NCI-H146 treated with DMSO at 0.1 percent for 48 hours (cell line): ENCODE measurements around the gene CIB4.

ENCODE experiments used
- DNase-seq: peaks from one replicate; lab custom pipeline; 2025; ENCODE audit not compliant: unreplicated experiment; lab: John Stamatoyannopoulos, UW

The CIB4 gene

DNA sequence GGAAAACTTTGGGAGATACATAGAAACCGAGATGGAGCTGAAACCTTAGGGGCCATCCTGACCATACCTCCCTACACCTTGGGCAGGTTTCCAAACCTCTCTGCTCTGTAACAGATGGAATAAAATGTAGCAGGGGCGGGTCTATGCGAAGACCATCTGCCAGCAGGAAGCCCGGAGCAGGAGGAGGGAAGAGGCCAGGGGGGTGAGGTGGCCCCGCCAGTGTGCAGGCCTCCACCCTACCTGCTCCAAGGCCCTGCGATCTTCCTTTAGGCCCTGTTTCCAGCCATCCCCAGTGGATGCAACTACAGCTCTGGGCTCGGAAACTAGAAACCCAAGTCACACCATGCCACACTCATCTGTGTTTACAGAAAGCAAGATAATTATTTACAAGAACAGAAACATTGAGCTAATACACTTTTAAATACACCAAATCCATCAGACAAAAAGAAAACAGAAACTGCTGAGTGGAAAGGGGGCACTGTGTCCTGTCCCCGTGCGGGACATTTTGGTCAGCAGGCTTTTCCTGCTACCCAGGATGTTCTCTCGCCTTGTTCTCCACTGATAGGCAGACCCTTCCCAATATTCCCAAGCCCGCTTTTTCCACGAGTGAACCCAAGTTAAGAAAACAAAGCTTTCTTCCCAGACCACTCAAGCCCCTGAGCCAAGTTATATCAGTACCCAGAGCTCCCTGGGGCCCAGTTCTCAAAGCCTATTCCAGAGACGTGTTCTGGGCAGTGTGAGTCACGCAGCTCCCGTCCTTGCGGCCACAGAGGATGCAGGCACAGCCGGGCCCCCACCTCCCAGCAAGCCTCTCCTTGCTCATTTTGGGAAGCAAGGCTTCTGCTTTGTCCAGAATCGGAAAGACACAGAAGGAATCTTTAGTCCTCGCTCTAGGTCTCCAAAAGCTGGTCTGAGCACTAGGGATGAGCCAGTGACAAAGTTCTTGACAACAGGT, 17.3 kb downstream of the CIB4 start:
- DNase-seq, result no peak

DNA sequence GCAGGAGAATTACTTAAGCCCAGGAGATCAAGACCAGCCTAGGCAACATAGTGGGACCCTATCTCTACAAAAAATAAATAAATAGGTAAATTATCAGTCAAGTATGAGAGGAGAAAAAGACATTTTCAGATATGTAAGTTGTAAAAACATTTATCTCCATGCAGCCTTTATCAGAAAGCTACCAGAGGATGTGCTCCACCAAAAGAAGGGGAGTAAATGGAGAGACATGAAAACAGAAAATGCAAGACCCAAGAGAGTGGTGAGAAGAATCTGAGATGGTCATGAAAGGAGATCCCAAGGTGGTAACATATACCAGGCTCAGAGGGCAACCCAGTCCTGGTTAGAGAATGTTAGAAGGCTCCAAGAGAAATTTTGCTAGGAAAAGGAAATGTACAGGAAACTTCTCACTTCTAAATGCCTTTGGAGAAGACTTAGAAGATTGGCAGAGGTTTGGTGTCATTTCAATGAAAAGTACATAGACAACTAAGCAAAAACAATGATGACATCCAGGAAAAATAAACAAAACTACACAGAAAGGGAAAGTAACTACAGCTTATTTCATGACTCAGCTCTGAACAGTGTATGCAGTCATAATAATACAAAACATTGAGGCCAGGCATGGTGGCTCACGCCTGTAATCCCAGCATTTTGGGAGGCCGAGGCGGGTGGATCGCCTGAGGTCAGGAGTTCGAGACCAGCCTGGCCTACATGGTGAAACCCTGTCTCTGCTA, 19.5 kb downstream of the CIB4 start:
- DNase-seq, result no peak

DNA sequence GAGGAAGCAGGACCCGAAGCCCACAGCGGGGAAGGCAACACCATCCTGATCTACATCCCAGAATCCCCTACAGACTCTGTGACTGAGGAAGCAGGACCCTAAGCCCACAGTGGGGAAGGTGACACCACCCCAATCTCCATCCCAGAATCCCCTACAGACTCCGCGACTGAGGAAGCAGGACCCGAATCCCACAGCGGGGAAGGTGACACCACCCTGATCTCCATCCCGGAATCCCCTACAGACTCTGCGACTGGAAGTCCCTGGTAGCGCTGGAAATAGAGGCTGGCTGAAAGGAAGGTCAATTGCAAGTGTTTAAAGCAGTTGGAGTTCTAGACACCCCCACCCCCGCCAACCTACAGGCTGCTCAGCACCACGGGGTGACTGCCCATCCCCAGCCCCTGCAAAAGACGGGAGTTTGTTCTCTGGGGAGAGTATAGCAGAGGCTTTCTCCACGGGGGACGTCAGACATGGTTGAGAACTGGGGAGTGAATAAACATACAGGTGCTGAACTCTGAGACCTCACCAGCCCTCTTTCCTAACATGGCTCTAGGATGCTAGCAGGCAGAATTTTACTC, 21.0 kb downstream of the CIB4 start:
- DNase-seq, result no peak

DNA sequence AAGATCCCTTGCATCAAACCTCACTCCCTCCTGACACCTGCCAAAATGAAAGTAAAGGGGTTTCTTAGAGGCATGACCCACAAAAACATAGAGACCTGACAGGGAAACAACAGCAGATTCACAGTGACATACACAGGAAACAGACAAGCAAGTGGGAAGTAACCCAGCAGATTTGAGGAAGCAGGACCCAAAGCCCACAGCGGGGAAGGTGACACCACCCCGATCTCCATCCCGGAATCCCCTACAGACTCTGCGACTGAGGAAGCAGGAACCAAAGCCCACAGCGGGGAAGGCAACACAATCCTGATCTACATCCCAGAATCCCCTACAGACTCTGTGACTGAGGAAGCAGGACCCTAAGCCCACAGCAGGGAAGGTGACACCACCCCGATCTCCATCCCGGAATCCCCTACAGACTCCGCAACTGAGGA, 21.6 kb downstream of the CIB4 start:
- DNase-seq, result no peak

DNA sequence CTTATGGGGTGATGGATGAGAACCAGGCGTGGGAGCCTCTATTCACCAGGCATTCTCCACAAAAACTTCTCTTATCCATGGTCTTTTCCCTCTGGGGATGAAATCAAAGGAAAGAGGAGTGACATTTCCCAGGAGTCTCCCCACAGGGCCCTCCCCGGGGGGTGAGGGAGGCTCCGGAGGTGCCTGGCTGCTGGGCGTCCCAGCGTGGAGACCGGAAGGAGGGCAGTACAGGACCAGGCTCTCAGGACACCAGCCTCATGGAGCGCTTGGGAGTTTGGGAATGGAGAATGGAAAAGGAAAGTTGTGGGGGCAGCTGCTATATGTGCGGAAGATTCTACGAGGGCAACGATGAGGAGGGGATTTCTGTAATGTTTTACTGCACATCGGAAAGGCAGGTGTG, 22.1 kb downstream of the CIB4 start:
- DNase-seq, result no peak

DNA sequence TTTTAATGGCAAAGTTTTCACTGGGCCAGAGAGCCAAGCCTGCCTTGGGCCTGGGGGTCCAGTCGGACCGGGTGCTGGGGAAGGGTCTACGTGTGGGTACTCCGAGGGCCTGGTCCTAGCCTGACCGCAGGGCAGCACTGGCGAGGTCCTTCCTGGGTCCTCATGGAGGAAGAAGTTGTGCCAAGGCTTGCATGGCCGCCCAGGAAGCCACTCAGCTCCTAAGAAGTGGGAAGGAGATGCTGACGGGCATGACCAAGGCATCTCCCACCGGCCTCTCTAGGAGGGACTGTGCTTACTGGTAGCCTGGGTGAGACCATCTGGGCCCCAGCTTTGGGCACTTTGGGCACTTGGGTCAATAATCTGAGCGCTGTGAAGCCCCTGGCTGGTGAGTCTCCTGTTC, 22.6 kb downstream of the CIB4 start:
- DNase-seq, result no peak

DNA sequence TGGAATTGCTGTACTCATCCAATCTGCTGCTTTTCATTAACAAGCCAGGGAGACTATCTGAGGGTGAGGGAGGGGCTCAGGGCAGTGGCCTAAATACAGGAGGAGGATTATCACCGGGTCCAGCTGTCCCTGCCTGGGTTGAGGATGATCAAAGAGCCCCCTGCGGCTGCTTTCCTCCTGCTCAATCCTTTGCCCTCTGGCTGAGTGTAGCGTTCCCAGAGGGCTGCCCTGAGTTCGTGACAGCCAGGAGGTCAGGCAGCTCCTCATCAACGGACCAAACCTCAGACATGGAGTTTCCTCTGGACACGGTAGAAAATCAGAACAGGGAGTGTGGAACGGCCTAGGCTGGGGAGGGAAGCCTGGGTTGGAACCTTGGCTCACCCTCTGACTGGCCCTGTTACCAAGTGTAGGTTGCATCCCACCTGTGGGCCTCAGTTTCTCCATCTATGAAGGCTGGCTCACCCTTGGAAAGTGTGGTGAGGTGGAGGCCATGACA, 23.5 kb downstream of the CIB4 start:
- no peak for DNase-seq

DNA sequence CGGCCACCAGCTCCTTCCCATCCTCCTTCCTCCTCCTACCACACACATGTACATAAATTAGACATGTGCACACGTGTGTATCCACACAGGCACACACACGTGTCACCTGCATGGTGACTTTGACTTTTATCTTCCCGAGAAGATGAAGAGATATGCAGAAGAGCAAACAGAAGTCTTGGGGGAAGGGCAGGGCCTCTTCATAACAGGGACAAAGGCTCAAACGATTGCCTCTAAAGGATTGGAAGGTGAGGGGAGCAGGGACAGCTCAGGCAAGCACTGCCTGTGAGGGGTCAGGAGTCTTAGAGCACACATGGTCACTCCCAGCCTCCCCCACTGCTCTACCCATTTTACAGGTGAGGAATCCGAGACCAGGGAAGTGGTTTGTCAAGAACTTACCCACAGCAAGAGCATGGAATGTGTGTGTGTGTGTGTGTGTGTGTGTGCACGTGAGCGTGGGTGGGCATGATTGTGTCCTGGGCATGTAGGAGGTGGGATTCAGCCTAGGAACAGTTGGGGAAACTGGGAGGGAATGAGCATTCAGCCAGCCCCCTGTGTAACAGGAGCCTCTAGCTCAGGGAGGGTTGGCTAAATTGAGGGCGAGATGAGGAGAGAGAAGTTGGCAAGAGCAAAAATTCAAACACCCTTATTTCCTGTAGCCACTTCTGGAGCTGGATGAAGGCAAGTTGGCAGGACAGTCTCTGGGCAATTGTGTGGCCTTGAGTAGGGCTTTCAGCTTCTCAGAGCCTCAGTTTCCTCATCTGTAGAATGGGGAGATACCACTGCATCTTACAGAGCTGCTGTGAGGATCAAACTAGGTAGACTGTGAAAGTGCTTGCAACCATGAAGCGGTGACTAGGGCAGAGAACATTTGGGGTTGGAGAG, 24.2 kb downstream of the CIB4 start:
- DNase-seq, result no peak

DNA sequence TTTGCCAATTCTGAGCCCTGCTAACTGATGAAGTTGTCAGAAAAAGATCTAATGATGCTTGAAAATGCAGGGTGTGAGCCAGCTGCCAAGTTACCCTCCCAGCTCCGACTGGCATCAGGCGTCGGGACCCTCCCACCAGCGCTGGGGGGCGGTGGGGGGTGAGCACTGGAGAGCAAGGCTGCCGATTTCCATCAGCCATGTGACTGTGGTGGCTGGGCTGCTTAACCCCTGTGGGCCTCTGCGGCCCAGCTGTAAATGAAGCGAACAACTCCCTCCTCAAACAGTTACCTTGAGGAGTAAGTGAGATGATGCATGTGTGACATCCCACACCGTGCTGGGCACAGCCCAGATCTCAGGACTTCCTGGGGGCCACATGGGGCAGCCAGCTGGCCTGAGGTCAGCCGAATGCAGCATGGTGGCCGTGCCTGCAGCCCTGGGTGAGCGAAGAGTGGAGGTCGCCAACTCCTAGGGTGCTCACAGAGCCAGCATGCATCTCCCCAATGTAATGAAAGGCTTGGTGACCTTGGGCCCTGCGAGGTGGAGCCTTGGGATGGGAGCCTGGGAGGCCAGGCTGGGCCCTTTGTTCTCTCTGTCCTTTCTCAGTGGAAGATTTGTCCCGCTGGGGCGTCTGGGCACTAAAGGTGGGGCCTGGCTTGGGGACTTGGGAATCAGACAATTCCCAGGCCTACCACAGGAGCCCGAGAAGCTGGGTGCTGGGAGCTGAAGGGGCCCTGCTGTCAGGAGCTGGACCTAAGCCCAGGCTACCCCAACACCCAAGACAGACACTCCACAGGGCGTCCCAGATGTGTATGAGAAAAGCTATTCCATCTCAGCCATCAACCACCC, 25.1 kb downstream of the CIB4 start:
- DNase-seq, result no peak

DNA sequence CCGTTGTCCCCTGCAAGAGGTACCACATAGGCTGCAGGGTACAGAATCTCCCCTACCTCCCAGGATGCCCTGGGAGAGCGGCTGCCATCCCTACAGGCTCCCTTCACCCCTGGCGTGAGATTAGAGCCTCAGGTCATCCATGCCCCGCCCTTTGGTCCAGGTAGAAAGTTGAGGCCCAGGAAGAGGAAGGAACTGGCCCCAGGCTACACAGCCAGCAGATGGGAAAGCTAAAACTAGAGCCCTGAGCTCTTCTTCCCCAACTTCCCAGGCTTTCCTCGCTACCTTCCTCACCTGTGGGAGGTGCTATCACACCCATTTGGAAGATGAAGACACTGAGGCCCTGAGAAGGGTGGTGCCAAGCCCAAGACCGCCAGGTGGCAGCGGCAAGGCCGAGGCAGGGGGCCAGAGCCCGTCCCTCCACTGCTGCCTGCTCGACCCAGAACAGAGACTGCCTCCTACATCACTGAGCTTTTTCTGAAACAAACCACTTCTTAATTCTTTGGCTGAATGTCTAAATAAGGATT, 25.8 kb downstream of the CIB4 start:
- DNase-seq, result no peak

DNA sequence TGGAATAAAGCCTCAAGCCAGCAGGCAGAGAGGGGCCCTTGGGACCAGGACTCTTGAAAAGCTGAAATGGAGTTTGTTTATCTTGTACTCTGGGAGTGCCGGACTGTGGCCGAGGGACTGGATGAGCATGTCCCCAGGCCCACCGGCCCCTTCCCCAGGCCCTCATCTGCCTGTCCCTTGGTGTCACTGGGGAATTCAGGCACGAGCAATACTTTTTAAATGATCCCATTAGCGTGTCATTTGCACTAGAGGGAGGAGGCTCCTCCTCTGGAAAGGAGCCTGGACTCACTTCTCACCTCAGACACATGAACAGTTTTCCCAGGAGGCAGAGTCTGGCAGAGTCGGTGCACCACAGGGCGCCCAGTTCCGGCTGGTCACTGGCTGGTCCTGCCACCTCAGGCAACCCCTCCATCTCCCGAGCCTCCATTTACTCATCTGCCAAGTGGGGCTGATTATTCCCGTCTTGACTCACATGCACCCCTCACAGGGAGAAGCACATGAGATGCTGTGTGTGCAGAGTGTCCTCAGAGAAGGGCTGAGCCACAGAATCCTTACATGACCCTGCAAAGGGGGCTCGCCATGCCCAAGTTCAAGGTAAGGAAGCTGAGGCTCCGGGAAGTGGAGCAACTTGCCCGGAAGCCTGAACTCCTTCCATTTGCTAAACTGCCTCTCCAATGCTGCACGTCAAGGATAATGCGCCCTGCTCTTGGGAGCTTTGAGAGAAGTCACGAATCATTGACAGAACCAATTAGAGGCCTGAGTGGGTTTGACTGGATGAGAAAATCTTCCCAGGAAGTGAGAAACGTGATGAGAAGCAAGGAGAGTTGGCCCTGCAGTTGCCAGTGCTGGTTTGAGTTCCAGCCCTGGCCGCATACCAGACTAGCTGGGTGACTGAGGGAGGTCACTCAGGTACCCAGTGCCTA, 26.7 kb downstream of the CIB4 start:
- DNase-seq, result no peak

DNA sequence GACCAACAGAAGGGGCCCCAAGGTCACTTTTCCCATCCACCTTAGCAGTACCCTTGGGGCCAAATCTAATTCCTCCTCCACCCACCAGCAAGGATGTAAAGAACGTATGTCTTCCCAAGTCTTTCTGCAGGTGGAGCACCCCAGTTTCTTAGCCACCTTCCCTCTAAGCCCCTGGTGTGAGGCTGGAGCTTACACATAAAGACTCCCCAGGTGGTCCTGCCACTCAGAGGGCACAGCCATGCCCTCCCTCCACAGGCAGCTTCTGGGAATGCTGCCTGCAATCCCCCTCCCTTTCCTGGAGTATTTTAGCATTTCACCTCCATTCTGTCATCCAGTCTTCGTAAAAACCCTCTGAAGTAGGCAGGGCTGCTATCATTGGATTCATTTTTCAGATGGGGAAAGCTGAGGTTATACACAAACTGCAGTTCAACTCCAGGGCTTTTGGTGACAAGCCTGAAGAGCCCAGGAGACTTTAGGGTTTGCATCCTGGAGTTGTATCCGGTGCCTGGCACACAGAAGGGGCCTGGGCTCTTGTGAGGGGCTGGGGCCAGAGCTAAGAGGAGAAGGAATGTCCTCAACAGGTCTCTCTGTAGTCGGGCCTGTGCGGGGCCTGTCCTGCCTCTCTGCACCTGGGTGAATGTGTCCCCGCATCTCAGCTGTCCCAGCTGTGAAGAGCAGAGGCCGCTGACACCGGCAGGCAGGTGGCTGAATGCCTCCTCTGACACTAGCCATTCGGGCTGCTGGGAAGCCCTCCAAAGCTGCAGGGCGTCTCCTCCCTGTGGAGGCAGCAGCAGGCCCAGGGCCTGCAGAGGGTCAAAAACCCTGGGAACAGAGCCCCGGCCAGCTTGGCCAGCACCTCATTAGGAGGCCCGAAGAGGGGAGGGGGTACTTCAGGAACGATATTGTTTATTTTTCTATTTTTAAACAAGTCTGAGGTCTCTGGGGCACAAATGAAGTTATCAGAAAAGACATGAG, 27.6 kb downstream of the CIB4 start:
- DNase-seq, result peak; percentile 36

DNA sequence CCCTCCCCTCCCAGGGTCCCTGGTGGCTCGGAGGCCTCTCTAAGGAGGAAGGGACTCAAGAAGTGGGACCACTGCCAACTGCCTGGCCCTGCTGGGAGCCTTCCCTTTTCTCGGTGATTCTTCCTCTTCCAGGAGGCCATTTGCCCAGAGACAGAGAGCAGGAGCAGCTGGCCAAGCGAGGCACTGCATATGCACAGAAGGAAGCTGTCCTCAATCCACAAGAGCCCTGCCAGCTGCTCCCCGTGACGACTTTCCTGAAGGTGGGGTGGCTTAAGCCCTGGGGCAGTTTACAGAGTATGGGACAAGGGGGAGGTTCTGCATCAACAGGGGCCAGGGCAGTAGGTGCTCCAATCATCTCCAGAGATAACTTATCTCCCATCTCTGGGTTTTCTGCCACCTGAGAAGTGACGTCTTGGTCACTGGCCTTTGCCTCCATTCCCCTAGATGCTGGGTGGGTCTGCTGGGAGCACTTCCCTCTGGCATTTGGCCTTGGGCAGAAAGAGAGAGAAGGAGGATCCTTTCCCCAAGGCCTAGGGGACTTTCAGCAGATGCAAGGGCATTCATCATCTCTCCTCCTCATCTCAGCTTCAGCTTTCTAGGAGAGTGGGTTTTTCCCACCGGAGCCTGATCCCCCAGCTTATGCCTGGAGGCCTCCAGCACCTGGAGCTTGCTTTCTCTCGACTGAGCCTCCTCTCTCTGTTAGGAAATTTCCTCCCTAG, 28.5 kb downstream of the CIB4 start:
- DNase-seq, result no peak

DNA sequence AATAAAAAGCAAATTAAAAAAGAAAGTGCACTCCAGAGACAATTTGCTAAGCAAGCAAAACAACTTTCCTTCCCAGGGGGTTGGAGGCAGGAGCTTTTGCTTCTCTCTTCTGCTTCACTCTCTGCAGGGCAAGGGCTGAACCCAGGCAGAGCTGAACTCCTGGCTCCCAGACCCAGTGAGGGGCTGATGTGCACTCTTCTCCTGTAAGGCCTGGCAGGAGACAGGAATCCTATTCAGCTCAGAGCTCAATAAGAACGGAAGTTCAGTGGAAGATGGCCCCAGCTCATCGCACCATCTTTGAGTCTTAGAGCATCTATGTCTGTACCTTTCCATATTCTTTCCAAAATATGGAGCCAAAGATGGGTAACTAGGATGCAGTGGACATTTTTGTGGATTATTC, 29.1 kb downstream of the CIB4 start:
- no peak for DNase-seq

DNA sequence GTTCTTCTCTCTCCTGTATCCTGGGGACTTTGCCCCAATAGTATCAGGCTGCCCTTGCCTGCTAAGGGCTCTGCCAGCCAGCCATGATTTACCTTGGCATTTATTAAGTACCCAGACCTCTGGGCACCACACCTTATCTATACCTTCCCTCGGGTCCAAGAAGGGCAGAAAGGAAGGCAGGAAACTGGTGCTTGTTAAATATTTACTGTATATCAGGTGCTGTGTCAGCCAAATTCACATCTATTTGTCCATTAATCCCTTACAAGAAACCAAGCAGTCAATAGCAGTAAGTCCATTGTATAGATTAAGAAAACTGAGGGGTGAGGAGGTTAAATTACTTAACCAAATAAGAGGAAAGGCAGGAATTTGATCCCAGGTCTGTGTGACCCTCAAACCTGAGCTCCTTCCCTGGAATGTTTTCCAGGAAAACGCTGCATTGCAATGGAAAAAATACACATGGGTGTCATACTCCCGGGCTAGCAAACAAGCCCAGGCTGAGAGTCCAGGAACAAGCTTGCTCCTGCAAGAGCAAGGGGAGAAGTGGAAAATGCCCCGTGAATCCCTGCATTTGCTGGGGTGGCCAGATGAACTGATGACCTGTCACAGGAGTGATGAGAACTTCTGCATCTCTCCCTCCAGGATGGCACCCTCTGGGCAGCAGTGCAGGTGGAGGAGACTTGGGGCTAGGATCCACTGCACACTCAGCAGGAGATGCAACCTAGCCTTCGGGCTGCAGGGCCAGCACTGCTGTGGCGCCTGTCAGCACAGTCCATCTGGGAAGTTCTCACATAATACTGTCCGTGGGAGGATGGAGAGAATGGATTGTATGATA, 30.4 kb downstream of the CIB4 start:
- no peak for DNase-seq

DNA sequence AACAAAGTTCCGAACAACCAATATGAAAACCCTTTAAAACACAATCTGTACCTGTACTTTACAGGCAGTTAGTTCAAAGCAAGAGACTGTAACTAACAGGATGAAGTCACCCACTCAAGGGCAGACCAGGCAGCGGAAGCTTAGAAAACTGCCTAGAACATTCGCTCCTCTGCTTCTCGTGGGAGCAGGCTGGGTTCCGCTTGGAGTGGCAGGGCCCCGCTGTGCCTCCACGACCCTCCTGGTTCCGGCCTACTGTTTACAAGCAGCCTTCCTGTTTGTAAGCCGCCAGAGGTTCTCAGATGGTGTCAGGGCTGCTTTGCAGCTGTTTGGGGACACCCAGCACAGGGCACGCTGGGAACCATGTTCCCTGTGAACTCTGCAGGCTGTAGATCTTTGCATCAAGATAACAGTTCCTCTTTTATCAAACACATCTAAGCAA, 31.3 kb downstream of the CIB4 start:
- DNase-seq, result no peak
